Gastrocnemius medialis (tissue), 4 donors: ENCODE measurements around the gene LRRC52. TPM values are rescaled to one million over a fixed set of nuclear protein-coding genes. Genes with fewer than 3 reads are reported as not detected.
"Not testable (repeated sequence)": the region's sequence is repeated elsewhere in the genome, so short reads cannot be mapped to it uniquely, and the experiment has no call there.

Source experiments
- ATAC-seq, 2 donors: fragments of 150-250 bp; one replicate each; pipeline ENCODE4 v1.9.1; 2016
- DNase-seq, 2 donors: peaks; one replicate each; pipeline ENCODE4 v3.0.0-alpha.2; 2019
- H3K27ac ChIP-seq, 4 donors: fragments of 200-600 bp; sonication (generic); 1 replicate in 1 of 4; 2 replicates in 3 of 4; pipeline ENCODE4 v1.5.1; 2016 to 2018; ENCODE audit warnings: mild to moderate bottlenecking in 2 of 4, moderate library complexity in 1 of 4
- H3K27me3 ChIP-seq, 3 donors: fragments of 200-600 bp; sonication (generic) in 2 of 3; 1 replicate in 1 of 3; 2 replicates in 2 of 3; pipeline versions ENCODE4 v1.5.1 to v1.6.0; 2016 to 2019; ENCODE audit warnings: mild to moderate bottlenecking in 1 of 3, moderate library complexity in 1 of 3
- H3K36me3 ChIP-seq, 2 donors: fragments of 200-600 bp; sonication (generic) in 1 of 2; one replicate each; pipeline ENCODE4 v1.5.1; 2017 to 2018
- H3K4me1 ChIP-seq, 2 donors: fragments of 200-600 bp; sonication (generic) in 1 of 2; one replicate each; pipeline ENCODE4 v1.5.1; 2016 to 2017; ENCODE audit warnings: mild to moderate bottlenecking in 2 of 2
- H3K4me3 ChIP-seq, 4 donors: fragments of 200-600 bp; sonication (generic) in 3 of 4; 1 replicate in 1 of 4; 2 replicates in 3 of 4; pipeline ENCODE4 v1.5.1; 2016 to 2019; ENCODE audit warnings: mild to moderate bottlenecking in 2 of 4
- H3K9me3 ChIP-seq, 3 donors: fragments of 200-600 bp; sonication (generic) in 2 of 3; 1 replicate in 1 of 3; 2 replicates in 2 of 3; pipeline ENCODE4 v1.5.1; 2016 to 2019
- CTCF ChIP-seq, 5 experiments: fragments of 450-650 bp in 3 of 5; fragments of 200-600 bp in 2 of 5; sonication (generic) in 2 of 5; IDR thresholded peaks in 4 of 5; conservative IDR thresholded peaks in 1 of 5; 1 replicate in 4 of 5; 2 replicates in 1 of 5; pipeline ENCODE4 v1.5.1; 2016 to 2019; ENCODE audit warnings: antibody characterized with exemption in 5 of 5, mild to moderate bottlenecking in 3 of 5, moderate library complexity in 3 of 5
- POLR2A ChIP-seq, 2 donors: fragments of 450-650 bp; IDR thresholded peaks; one replicate each; pipeline ENCODE4 v1.6.1; 2017; ENCODE audit warnings: antibody characterized with exemption in 2 of 2, mild to moderate bottlenecking in 2 of 2, moderate library complexity in 2 of 2
- in situ Hi-C, 4 donors: fragments of 200-750 bp; cut with MboI; loops; one replicate each; pipeline versions ENCODE4 v1.15.0 to v1.8.0; 2017; ENCODE audit warnings: low sequenced_read_pairs in 4 of 4
- intact Hi-C: fragments of 100-400 bp; cut with DNase I; formaldehyde crosslinking; loops from one replicate; pipeline ENCODE4 v1.15.1; 2023; ENCODE audit warnings: low total_unique reads
- total RNA-seq, 4 donors: library from RNA; depleted of rRNA; stranded (reverse); fragments of >200 nt; gene quantifications; one replicate each; pipeline versions ENCODE4 v1.1.0 to v1.2.3, GENCODE V29; 2016

Gene LRRC52
- total RNA-seq, 4 donors from 2014 or later: 0.35 TPM; not detected in 3

GRCh38 chr1:165600793-165601192 lies 57.0 kb downstream of the LRRC52 start:
- Histone ChIP-seq H3K9me3 (no peaks in the 10 kb centered on the region), H3K4me3 (no peak overlapping the region), H3K4me1 (peaks cover 12 to 14% of the 10 kb centered on the region in 2 donors), H3K36me3 (no peaks in the 10 kb centered on the region), H3K27me3 (no peaks in the 10 kb centered on the region), H3K27ac (peak overlapping the region in 2 of 4 donors; percentile 40 to 43)
- intact Hi-C loops: loop anchor here (1.0 to 2.0 kb wide), 4 partner anchors 30 to 314 kb away; partner anchors contain the start of genes ALDH9A1 and UCK2
- in situ Hi-C loops: loop anchor here (5.0 to 10.0 kb wide), 5 partner anchors 104 to 317 kb away; partner anchors contain the start of gene TMCO1 (in 1 of the 4)
- TF ChIP-seq CTCF (IDR thresholded peaks at IDR 0.05 in 4 of 5, conservative IDR thresholded peaks at IDR 0.05 in 1 of 5): no peak
- no peak for TF ChIP-seq POLR2A (IDR thresholded peaks at IDR 0.05)
- ATAC-seq (peak in 1 of 2 donors; percentile 35), DNase-seq (no peak)

- Histone ChIP-seq H3K4me3 (no peak overlapping the region), H3K9me3 (no peaks in the 10 kb centered on the region), H3K27me3 (no peaks in the 10 kb centered on the region), H3K27ac (no peak overlapping the region), H3K36me3 (no peaks in the 10 kb centered on the region), H3K4me1 (peaks cover 5 to 14% of the 10 kb centered on the region in 2 donors)
- TF ChIP-seq POLR2A (IDR thresholded peaks at IDR 0.05): no peak
- in situ Hi-C loops: loop anchor here (5.0 to 10.0 kb wide), 5 partner anchors 101 to 313 kb away; partner anchors contain the start of gene TMCO1 (in 1 of the 4)
- intact Hi-C loops: no loop called here
- ATAC-seq (no peak), DNase-seq (no peak)
These were observed 60.0 kb downstream of the LRRC52 start for GRCh38 chr1:165603810-165604209.

- Histone ChIP-seq H3K9me3 (no peaks in the 10 kb centered on the region), H3K27ac (no peak overlapping the region), H3K4me3 (no peak overlapping the region), H3K4me1 (peaks cover 5 to 13% of the 10 kb centered on the region in 2 donors), H3K27me3 (peaks cover 0 to under 1% (median 0%) of the 10 kb centered on the region in 3 donors), H3K36me3 (no peaks in the 10 kb centered on the region)
- in situ Hi-C loops: loop anchor here in 1 of 4 donors (10.0 kb wide), 2 partner anchors 100 to 160 kb away; partner anchors contain the start of gene TMCO1
- no peak for ATAC-seq
- TF ChIP-seq POLR2A (IDR thresholded peaks at IDR 0.05) (no peak), CTCF (IDR thresholded peaks at IDR 0.05 in 4 of 5, conservative IDR thresholded peaks at IDR 0.05 in 1 of 5) (no peak)
- intact Hi-C loops: no loop called here
- no peak for DNase-seq
These were observed 61.4 kb downstream of the LRRC52 start for GRCh38 chr1:165605246-165605645.

GRCh38 chr1:165606676-165607075 lies 62.9 kb downstream of the LRRC52 start:
- ATAC-seq, H3K9me3 ChIP-seq, H3K4me1 ChIP-seq, DNase-seq, intact Hi-C loops, H3K27me3 ChIP-seq, H3K27ac ChIP-seq, H3K4me3 ChIP-seq, H3K36me3 ChIP-seq: not testable (repeated sequence)
- in situ Hi-C loops: loop anchor here in 1 of 4 donors (10.0 kb wide), 2 partner anchors 98 to 158 kb away; partner anchors contain the start of gene TMCO1

GRCh38 chr1:165610866-165611265 lies 67.1 kb downstream of the LRRC52 start:
- Histone ChIP-seq H3K36me3 (no peaks in the 10 kb centered on the region), H3K27ac (no peak overlapping the region), H3K9me3 (no peaks in the 10 kb centered on the region), H3K27me3 (peaks cover 0 to 4% (median 2%) of the 10 kb centered on the region in 3 donors), H3K4me3 (no peak overlapping the region), H3K4me1 (no peaks in the 10 kb centered on the region)
- ATAC-seq: no peak
- intact Hi-C loops (no loop called here), in situ Hi-C loops (no loop called here)
- DNase-seq: no peak
- TF ChIP-seq POLR2A (IDR thresholded peaks at IDR 0.05) (no peak), CTCF (IDR thresholded peaks at IDR 0.05 in 4 of 5, conservative IDR thresholded peaks at IDR 0.05 in 1 of 5) (no peak)
